Fibroblast of lung (primary cell): ENCODE data around the gene CHRNA1. TPM values are rescaled to one million over a fixed set of nuclear protein-coding genes. Genes with fewer than 3 reads are reported as not detected.

Experiments used
- DNase-seq, 2 donors: peaks; one replicate each; pipeline versions ENCODE4 v3.0.0 to v3.0.0-alpha.2; 2010; ENCODE audit warnings: low read depth in 2 of 2
- H2AFZ ChIP-seq: 2 replicates; pipeline ENCODE4 v1.5.1; 2012; ENCODE audit warnings: low read length, control low read depth, inconsistent platforms
- H3K27ac ChIP-seq: 2 replicates; pipeline ENCODE4 v1.5.1; 2011; ENCODE audit warnings: low read length, control low read depth; ENCODE audit not compliant: insufficient read depth
- H3K27me3 ChIP-seq: 2 replicates; pipeline ENCODE4 v1.5.1; 2011; ENCODE audit warnings: mild to moderate bottlenecking, low read length; ENCODE audit not compliant: control insufficient read depth, insufficient read depth
- H3K36me3 ChIP-seq: 2 replicates; pipeline ENCODE4 v1.5.1; 2011; ENCODE audit warnings: low read length; ENCODE audit not compliant: control insufficient read depth, insufficient read depth
- H3K4me1 ChIP-seq: 2 replicates; pipeline ENCODE4 v1.5.1; 2011; ENCODE audit warnings: low read length; ENCODE audit not compliant: control insufficient read depth, insufficient read depth; ENCODE audit errors: extremely low read depth
- H3K4me2 ChIP-seq: 2 replicates; pipeline ENCODE4 v1.5.1; 2011; ENCODE audit warnings: low read length, control low read depth; ENCODE audit not compliant: insufficient read depth; ENCODE audit errors: extremely low read depth
- H3K4me3 ChIP-seq, 4 experiments: fragments of 200-600 bp in 1 of 4; sonication (generic) in 1 of 4; replicated peaks in 1 of 4; 2 replicates each; pipeline ENCODE4 v1.5.1; 2011 to 2016; ENCODE audit warnings: low read length in 4 of 4, low read depth in 3 of 4, mild to moderate bottlenecking in 3 of 4, control low read depth in 2 of 4, inconsistent platforms in 1 of 4, mixed read lengths in 1 of 4; ENCODE audit not compliant: insufficient read depth in 1 of 4; ENCODE audit errors: control extremely low read depth in 1 of 4
- H3K79me2 ChIP-seq: 2 replicates; pipeline ENCODE4 v1.5.1; 2012; ENCODE audit warnings: mild to moderate bottlenecking, low read length, inconsistent platforms; ENCODE audit not compliant: control insufficient read depth, insufficient read depth
- H3K9ac ChIP-seq: 2 replicates; pipeline ENCODE4 v1.5.1; 2011; ENCODE audit warnings: mild to moderate bottlenecking, low read length, control low read depth; ENCODE audit not compliant: insufficient read depth
- H3K9me3 ChIP-seq: 2 replicates; pipeline ENCODE4 v1.5.1; 2012; ENCODE audit warnings: low read depth, low read length; ENCODE audit not compliant: control insufficient read depth, insufficient read depth
- H4K20me1 ChIP-seq: 2 replicates; pipeline ENCODE4 v1.5.1; 2011; ENCODE audit warnings: low read length; ENCODE audit not compliant: control insufficient read depth, insufficient read depth; ENCODE audit errors: extremely low read depth
- EZH2 ChIP-seq: IDR thresholded peaks from 2 replicates; pipeline ENCODE4 v1.5.1; 2012; ENCODE audit warnings: low read length, control low read depth, mild to moderate bottlenecking; ENCODE audit errors: missing control alignments
- polyA plus RNA-seq, 2 donors: library from polyadenylated mRNA; depleted of rRNA in 1 of 2; stranded (reverse) in 1 of 2; unstranded in 1 of 2; fragments of >200 nt; gene quantifications; 2 replicates each; pipeline ENCODE4 v1.2.1, GENCODE V29; 2011 to 2012; ENCODE audit warnings: missing spikeins in 1 of 2
- total RNA-seq: library from RNA; depleted of rRNA; stranded (reverse); fragments of >200 nt; gene quantifications from 2 replicates; pipeline ENCODE4 v1.2.1, GENCODE V29; 2014
- TF ChIP-seq, protein P1 (sequence below), 2 donors: IDR thresholded peaks in 1 of 2; conservative IDR thresholded peaks in 1 of 2; 1 replicate in 1 of 2; 2 replicates in 1 of 2; pipeline ENCODE4 v1.5.1; 2011 to 2012; ENCODE audit warnings: low read length in 2 of 2, control low read depth in 1 of 2, inconsistent platforms in 1 of 2, low read depth in 1 of 2, mild to moderate bottlenecking in 1 of 2

CHRNA1 gene
- total and polyA plus RNA-seq, 2 donors (not counting 1 experiment from before 2014, with no cell fraction given) = 0.33 to 1.1 TPM

DNA sequence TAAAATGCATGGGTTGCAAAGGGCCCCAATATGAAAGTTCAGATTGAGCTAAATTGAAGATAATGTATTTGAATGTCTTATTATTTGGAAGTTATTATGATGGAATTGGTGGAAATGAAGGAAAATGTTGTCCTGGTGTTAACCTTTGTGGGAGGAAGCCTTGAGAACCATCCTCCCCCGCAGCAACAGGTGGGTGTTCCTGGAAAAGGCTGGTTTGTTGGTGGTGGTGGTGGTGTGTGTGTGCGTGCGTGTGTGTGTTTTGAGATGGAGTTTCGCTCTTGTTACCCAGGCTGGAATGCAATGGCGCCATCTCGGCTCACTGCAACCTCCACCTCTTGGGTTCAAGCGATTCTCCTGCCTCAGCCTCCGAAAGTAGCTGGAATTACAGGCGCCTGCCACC is 36.2 kb downstream of the CHRNA1 start:
- Histone ChIP-seq H3K27ac (no peak overlapping the region), H2AFZ (no peak overlapping the region), H3K9ac (no peak overlapping the region), H3K4me3 (no peak overlapping the region), H3K27me3 (peaks cover 18% of the 10 kb centered on the region), H4K20me1 (no peaks in the 10 kb centered on the region), H3K36me3 (no peaks in the 10 kb centered on the region), H3K4me2 (no peak overlapping the region), H3K79me2 (no peaks in the 10 kb centered on the region), H3K4me1 (peaks cover 7% of the 10 kb centered on the region), H3K9me3 (no peaks in the 10 kb centered on the region)
- TF ChIP-seq, protein P1, sequence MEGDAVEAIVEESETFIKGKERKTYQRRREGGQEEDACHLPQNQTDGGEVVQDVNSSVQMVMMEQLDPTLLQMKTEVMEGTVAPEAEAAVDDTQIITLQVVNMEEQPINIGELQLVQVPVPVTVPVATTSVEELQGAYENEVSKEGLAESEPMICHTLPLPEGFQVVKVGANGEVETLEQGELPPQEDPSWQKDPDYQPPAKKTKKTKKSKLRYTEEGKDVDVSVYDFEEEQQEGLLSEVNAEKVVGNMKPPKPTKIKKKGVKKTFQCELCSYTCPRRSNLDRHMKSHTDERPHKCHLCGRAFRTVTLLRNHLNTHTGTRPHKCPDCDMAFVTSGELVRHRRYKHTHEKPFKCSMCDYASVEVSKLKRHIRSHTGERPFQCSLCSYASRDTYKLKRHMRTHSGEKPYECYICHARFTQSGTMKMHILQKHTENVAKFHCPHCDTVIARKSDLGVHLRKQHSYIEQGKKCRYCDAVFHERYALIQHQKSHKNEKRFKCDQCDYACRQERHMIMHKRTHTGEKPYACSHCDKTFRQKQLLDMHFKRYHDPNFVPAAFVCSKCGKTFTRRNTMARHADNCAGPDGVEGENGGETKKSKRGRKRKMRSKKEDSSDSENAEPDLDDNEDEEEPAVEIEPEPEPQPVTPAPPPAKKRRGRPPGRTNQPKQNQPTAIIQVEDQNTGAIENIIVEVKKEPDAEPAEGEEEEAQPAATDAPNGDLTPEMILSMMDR (conservative IDR thresholded peaks at IDR 0.05 in 1 of 2, IDR thresholded peaks at IDR 0.05 in 1 of 2; ENCODE audit: low read depth in 1 of 2, low read length in 2 of 2) = no peak
- no peak for TF ChIP-seq EZH2
- no peak for DNase-seq

DNA sequence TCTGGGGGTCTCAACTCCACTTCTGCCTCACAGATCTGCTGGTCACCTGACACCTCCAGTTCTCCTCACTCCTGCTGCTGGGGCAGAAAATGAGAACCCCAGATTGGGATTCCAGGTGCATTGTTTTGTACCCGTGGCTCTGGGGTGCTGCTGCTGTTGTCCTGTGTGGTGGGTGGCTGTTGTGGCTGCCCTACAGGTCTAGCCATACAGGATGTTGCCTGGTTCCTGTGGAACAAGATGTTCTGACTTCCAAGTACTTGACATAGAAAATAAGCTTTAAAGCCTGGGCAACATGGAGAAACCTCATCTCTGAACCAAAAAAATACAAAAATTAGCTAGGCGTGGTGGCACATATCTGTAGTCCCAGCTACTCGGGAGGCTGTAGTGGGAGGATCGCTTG is 38.1 kb downstream of the CHRNA1 start:
- H3K9ac ChIP-seq = no peak overlapping the region
- no peak for DNase-seq
- peaks cover 19% of the 10 kb centered on the region for H3K27me3 ChIP-seq
- TF ChIP-seq EZH2 = no peak
- TF ChIP-seq, protein P1 (conservative IDR thresholded peaks at IDR 0.05 in 1 of 2, IDR thresholded peaks at IDR 0.05 in 1 of 2; ENCODE audit: low read depth in 1 of 2, low read length in 2 of 2) = no peak
- no peak overlapping the region for H3K4me3 ChIP-seq
- H3K4me1 ChIP-seq = peaks cover 7% of the 10 kb centered on the region
- H3K27ac ChIP-seq = no peak overlapping the region
- no peaks in the 10 kb centered on the region for H4K20me1 ChIP-seq
- no peak overlapping the region for H3K4me2 ChIP-seq
- no peaks in the 10 kb centered on the region for H3K36me3 ChIP-seq
- no peaks in the 10 kb centered on the region for H3K9me3 ChIP-seq
- no peaks in the 10 kb centered on the region for H3K79me2 ChIP-seq
- no peak overlapping the region for H2AFZ ChIP-seq

DNA sequence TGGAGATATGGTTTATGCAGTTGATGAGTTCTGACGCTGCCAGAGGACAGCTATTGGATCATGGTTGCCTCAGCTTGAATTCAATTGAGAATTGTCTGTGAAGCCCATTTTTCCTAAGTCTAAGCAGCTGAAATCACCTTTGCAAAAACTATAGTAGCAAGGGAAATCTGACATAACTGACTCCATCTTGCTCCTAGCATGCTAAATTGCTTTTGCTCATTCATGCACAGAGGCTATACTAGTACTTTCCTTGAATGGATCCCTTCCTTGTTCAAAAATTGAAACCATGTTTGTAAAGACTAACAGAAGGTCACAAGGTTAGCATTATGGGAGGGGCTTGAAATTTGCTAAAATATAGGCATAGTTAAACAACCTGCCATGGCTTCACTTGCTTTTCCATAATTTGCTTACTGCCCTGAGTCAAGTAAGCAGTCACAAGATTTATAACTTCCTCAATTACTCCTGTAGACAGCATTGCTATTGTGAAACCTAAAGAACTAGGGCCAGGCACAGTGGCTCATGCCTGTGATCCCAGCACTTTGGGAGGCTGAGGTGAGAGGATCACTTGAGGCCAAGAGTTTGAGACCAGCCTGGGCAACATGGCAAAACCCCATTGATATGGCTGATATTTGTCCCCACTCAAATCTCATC is 41.2 kb downstream of the CHRNA1 start:
- peaks cover 4% of the 10 kb centered on the region for H3K27me3 ChIP-seq

More for the DNA sequence above, 41.2 kb downstream of the CHRNA1 start:
- Histone ChIP-seq H3K27ac (no peak overlapping the region), H3K36me3 (no peaks in the 10 kb centered on the region), H3K4me2 (no peak overlapping the region), H2AFZ (no peak overlapping the region), H3K9ac (no peak overlapping the region), H3K9me3 (no peaks in the 10 kb centered on the region), H4K20me1 (no peaks in the 10 kb centered on the region), H3K79me2 (no peaks in the 10 kb centered on the region), H3K4me1 (no peaks in the 10 kb centered on the region), H3K4me3 (no peak overlapping the region)
- no peak for DNase-seq
- TF ChIP-seq, protein P1 (conservative IDR thresholded peaks at IDR 0.05 in 1 of 2, IDR thresholded peaks at IDR 0.05 in 1 of 2; ENCODE audit: low read depth in 1 of 2, low read length in 2 of 2) = no peak
- TF ChIP-seq EZH2 = no peak
